Kidney epithelial cell (primary cell): ENCODE data around the gene TOB2. TPM values are rescaled to one million over a fixed set of nuclear protein-coding genes. Genes with fewer than 3 reads are reported as not detected.

ENCODE experiments used
- DNase-seq: peaks from one replicate; pipeline ENCODE4 v3.0.0-alpha.2; 2010; ENCODE audit warnings: low read depth
- H3K27me3 ChIP-seq: 2 replicates; pipeline ENCODE4 v1.6.0; 2011; ENCODE audit warnings: low read length; ENCODE audit not compliant: control insufficient read depth, insufficient read depth
- H3K36me3 ChIP-seq: 2 replicates; pipeline ENCODE4 v1.5.1; 2011; ENCODE audit warnings: low read length; ENCODE audit not compliant: control insufficient read depth, insufficient read depth
- H3K4me3 ChIP-seq: 2 replicates; pipeline ENCODE4 v1.5.1; 2011; ENCODE audit warnings: low read depth, mild to moderate bottlenecking, control low read depth, low read length
- total RNA-seq: library from RNA; depleted of rRNA; stranded (reverse); fragments of >200 nt; gene quantifications from 2 replicates; pipeline ENCODE4 v1.2.3, GENCODE V29; 2015
- TF ChIP-seq, protein P1 (sequence below): IDR thresholded peaks from 2 replicates; pipeline ENCODE4 v1.5.1; 2011; ENCODE audit warnings: mild to moderate bottlenecking, moderate library complexity, low read length, control low read depth, inconsistent platforms; ENCODE audit not compliant: insufficient read depth, poor library complexity, severe bottlenecking

TOB2 gene, protein sequence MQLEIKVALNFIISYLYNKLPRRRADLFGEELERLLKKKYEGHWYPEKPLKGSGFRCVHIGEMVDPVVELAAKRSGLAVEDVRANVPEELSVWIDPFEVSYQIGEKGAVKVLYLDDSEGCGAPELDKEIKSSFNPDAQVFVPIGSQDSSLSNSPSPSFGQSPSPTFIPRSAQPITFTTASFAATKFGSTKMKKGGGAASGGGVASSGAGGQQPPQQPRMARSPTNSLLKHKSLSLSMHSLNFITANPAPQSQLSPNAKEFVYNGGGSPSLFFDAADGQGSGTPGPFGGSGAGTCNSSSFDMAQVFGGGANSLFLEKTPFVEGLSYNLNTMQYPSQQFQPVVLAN
- 31.2 and 36.1 TPM in 2 replicates for total RNA-seq

DNA sequence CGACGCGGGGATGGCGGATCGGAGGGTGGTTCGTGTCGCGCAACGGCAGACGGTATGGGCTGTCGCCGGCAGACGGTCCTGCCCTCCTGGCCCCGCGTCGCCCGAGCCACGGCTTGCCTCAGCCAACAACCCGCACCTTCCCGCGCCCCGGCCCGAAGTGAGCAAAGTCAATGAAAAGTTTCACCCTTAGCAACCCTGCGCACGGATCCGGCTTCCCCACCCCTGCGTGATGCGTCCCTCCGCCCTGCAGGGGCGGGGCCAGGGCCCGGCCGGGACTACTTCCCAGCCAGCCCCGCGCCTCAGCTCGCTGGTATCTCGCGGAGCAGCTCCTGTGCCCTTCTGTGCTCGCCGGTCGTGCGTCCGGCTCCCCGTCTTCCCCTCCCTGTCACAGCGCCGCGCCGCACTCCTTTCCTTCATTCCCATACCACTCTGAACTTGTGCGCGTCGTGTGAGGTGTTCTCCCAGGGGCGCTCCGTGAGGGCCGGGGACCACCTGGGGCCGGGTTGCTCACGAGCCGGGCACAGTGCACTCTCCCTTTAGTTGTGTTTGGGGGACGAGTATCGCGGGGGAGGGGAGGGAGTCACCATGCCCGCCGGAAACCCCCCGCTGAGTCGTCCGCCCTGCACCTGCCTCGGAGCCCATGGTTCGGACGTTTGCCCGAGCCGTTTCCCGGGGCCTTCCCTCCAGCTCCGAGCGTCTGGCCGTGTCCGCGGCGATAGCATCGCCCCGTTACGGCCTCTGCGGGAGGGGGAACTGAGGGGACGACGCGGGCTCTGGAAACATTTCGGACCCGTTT, at the start of gene TOB2:
TSS of gene TOB2 (minus strand) at position 163 of the 796 bp plus-strand sequence. CDS start 9,456 bp downstream, outside the sequence.
- H3K4me3 ChIP-seq: peak within 1 kb of the TSS; percentile 81
- peak; percentile 49 for DNase-seq
- H3K27me3 ChIP-seq: no peaks in the 10 kb centered on the region
- TF ChIP-seq, protein P1, sequence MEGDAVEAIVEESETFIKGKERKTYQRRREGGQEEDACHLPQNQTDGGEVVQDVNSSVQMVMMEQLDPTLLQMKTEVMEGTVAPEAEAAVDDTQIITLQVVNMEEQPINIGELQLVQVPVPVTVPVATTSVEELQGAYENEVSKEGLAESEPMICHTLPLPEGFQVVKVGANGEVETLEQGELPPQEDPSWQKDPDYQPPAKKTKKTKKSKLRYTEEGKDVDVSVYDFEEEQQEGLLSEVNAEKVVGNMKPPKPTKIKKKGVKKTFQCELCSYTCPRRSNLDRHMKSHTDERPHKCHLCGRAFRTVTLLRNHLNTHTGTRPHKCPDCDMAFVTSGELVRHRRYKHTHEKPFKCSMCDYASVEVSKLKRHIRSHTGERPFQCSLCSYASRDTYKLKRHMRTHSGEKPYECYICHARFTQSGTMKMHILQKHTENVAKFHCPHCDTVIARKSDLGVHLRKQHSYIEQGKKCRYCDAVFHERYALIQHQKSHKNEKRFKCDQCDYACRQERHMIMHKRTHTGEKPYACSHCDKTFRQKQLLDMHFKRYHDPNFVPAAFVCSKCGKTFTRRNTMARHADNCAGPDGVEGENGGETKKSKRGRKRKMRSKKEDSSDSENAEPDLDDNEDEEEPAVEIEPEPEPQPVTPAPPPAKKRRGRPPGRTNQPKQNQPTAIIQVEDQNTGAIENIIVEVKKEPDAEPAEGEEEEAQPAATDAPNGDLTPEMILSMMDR: no peak
- no peaks in the 10 kb centered on the region for H3K36me3 ChIP-seq

DNA sequence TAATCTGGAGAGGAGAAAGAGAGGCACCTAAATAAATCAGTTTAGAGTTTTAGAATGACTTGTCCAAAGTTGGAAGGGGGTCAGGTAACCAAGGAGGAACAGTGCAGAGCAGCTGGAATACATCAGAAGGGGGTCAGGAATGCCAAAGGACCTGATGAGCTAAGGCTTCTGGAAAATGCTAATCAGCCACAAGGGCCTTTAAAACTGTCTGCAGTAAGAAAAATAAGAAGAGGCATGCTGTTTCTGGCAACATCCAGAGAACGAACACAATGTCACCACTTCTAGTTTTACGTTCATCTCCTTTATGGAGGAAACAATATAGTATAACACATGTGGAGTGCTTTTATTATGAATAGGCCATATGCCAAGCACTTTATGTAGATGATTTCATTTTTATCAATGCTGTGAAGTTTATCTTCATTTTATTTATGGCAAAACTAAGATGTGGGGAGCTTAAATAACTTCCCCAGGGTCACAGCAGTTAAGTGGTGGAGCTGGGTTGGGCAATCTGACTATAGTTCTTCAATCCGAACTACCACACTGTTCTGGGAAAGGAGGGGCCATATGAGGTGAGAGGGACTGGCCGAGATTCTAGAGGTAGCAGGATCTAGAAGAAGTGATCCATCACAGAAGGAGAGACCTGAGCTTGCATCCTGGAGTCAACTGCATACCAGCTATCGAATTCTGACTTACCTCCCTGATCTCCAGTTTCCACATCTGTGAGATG, 44.9 kb upstream of the TOB2 start:
- no peak for DNase-seq
- Histone ChIP-seq H3K4me3 (no peak overlapping the region), H3K27me3 (no peaks in the 10 kb centered on the region), H3K36me3 (no peaks in the 10 kb centered on the region)
- TF ChIP-seq, protein P1: no peak

DNA sequence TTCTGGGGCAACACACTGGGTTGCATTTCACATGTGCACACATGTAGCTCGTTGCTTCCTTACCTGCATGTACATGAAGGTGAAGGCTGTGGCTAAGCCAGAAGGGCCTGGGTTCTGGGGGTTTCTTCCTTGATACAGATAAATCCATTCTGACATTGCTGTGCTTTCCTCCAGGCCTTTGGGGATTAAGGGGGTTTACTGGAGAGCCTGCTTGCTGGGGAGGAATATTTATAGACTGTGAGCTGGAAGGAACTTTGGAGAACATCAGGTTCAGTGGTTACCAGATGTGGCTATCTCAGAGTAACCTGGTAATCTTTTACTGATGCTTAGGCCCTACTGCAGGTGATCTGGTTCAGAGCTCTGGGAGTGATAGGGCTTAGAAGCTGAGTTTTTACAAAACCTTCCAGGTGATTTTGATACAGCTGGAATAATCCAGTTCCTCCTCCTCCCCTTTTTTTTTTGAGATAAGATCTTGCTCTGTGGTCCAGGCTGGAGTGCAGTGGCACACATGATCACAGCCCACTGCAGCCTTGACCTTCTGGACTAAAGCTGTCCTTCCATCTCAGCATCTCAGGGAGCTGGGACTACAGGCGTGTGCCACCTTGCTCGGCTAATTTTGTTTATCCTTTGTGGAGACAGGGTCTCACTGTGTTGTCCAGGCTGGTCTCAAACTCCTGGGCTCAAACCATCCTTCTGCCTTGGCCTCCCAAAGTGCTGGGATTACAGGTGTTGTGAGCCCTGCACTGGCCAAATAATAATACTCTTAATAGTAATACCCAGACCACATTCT, 42.2 kb upstream of the TOB2 start:
- Histone ChIP-seq H3K36me3 (no peaks in the 10 kb centered on the region), H3K4me3 (no peak overlapping the region), H3K27me3 (no peaks in the 10 kb centered on the region)
- TF ChIP-seq, protein P1: no peak
- DNase-seq: no peak

DNA sequence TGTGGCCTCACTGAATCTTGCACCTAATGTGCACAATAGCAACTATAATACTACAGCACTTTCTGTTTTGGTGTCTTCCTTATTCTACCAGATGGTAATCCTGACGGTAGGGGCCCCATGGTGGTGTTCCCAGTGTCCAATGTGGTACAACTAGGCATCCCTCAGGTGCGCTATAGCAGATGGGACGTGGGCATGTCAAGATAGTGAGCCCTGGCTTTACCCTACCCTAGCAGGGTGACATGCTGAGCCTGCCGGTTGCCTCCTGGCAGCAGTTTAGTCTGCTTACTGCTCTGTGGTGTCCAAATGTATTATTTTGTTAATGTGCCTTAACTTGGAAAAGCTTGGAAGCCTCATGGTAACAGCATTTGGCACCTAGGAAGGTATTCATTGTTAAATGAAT, 41.5 kb upstream of the TOB2 start:
- no peak for DNase-seq
- TF ChIP-seq, protein P1: no peak
- H3K4me3 ChIP-seq: no peak overlapping the region
- no peaks in the 10 kb centered on the region for H3K27me3 ChIP-seq
- H3K36me3 ChIP-seq: no peaks in the 10 kb centered on the region
